ENCODE measurements around the gene EVPLL. TPM values are rescaled to one million over a fixed set of nuclear protein-coding genes. Genes with fewer than 3 reads are reported as not detected.
"Not testable (repeated sequence)": the region's sequence is repeated elsewhere in the genome, so short reads cannot be mapped to it uniquely, and the experiment has no call there.

Gene EVPLL
- total and polyA plus RNA-seq, 10 donors: not detected

- DNase-seq; H3K27me3 ChIP-seq (replicated peaks in 1 of 7); intact Hi-C loops (cut with DNase I; ENCODE audit: low total_unique reads); H3K9me3 ChIP-seq; H3K4me3 ChIP-seq; H3K36me3 ChIP-seq; H3K27ac ChIP-seq; H3K4me1 ChIP-seq: not testable (repeated sequence)
- no CpG with 5 or more reads among the region's 9 CpGs for WGBS, 5 donors
Observed at GRCh38 chr17:18432206-18432605, 54.6 kb downstream of the EVPLL start.

Small RNA genes within 50 kb of the gene (microRNA-seq; reads per million reads assigned to microRNA genes)
- gene MIR6778: 0 to 0.36 (median 0) reads per million in 3 donors

Small RNA genes within 50 kb of the gene (small RNA-seq; reads per million reads assigned to genes)
- gene AL353997.5: 0 reads per million in 4 donors
- gene YWHAEP2: 0 reads per million in 4 donors

Other genes with a start within 250 kb of the EVPLL start
- 100 to 1,000 TPM in 3 of 7 donors, 10 to 100 TPM in 4; 73.7 to 120 (median 94.9) TPM for gene ALKBH5, start 193.9 kb upstream of the EVPLL start, total RNA-seq
- gene ALKBH5, start 193.9 kb upstream of the EVPLL start, polyA plus RNA-seq: 10 to 100 TPM; 27.1 to 51.5 (median 36.6) TPM
- gene LLGL1, start 152.1 kb upstream of the EVPLL start, total RNA-seq: 10 to 100 TPM; 10.7 to 23.4 (median 18.4) TPM
- gene LLGL1, start 152.1 kb upstream of the EVPLL start, polyA plus RNA-seq: 10 to 100 TPM in 1 of 3 donors, 1 to 10 TPM in 2; 2.9 to 11.2 (median 3.4) TPM
- gene FLII, start 119.0 kb upstream of the EVPLL start, total RNA-seq: 100 to 1,000 TPM; 272 to 346 (median 287) TPM
- gene FLII, start 119.0 kb upstream of the EVPLL start, polyA plus RNA-seq: 100 to 1,000 TPM; 143 to 214 (median 211) TPM
- 10 to 100 TPM in 6 of 7 donors, 1 to 10 TPM in 1; 8.5 to 24.8 (median 13.5) TPM for gene MIEF2, start 117.1 kb upstream of the EVPLL start, total RNA-seq
- gene MIEF2, start 117.1 kb upstream of the EVPLL start, polyA plus RNA-seq: 1 to 10 TPM; 4.6 to 7.5 (median 4.8) TPM
- gene TOP3A, start 62.8 kb upstream of the EVPLL start, total RNA-seq: 10 to 100 TPM; 42.0 to 60.1 (median 48.2) TPM
- 10 to 100 TPM in 2 of 3 donors, 1 to 10 TPM in 1; 9.8 to 18.5 (median 12.7) TPM for gene TOP3A, start 62.8 kb upstream of the EVPLL start, polyA plus RNA-seq
- gene SMCR8, start 62.5 kb upstream of the EVPLL start, total RNA-seq: 10 to 100 TPM; 25.8 to 38.0 (median 32.3) TPM
- gene SMCR8, start 62.5 kb upstream of the EVPLL start, polyA plus RNA-seq: 1 to 10 TPM; 3.9 to 9.2 (median 4.0) TPM
- gene SHMT1, start 14.2 kb upstream of the EVPLL start, total RNA-seq: 10 to 100 TPM; 28.4 to 68.7 (median 47.8) TPM
- gene SHMT1, start 14.2 kb upstream of the EVPLL start, polyA plus RNA-seq: 10 to 100 TPM in 2 of 3 donors, 1 to 10 TPM in 1; 9.1 to 26.2 (median 18.1) TPM
- 1 to 10 TPM in 5 of 7 donors, under 1 TPM in 2; 0.20 to 6.1 (median 2.3) TPM for gene LGALS9C, start 99.0 kb downstream of the EVPLL start, total RNA-seq
- 1 to 10 TPM in 2 of 3 donors, under 1 TPM in 1; 0.59 to 2.1 (median 1.2) TPM for gene LGALS9C, start 99.0 kb downstream of the EVPLL start, polyA plus RNA-seq

Measured in spleen (tissue), 11 donors.